A673 (cell line): ENCODE data around the gene SPNS1.

Experiments
- EZH2 ChIP-seq: fragments of 200-600 bp; sonication (generic); IDR thresholded peaks from 2 replicates; pipeline ENCODE4 v1.6.1; 2017; ENCODE audit warnings: borderline replicate concordance, low read depth, mild to moderate bottlenecking, mixed read lengths, antibody characterized with exemption, low read length; ENCODE audit not compliant: poor library complexity, severe bottlenecking
- TF ChIP-seq, protein P1 (sequence below): fragments of 300-800, 200-600 bp; sonication (generic); conservative IDR thresholded peaks from 2 replicates; pipeline ENCODE4 v1.5.1; 2017; ENCODE audit warnings: low read depth, mild to moderate bottlenecking, antibody characterized with exemption, low read length, moderate library complexity, mixed read lengths

- TF ChIP-seq, protein P1, sequence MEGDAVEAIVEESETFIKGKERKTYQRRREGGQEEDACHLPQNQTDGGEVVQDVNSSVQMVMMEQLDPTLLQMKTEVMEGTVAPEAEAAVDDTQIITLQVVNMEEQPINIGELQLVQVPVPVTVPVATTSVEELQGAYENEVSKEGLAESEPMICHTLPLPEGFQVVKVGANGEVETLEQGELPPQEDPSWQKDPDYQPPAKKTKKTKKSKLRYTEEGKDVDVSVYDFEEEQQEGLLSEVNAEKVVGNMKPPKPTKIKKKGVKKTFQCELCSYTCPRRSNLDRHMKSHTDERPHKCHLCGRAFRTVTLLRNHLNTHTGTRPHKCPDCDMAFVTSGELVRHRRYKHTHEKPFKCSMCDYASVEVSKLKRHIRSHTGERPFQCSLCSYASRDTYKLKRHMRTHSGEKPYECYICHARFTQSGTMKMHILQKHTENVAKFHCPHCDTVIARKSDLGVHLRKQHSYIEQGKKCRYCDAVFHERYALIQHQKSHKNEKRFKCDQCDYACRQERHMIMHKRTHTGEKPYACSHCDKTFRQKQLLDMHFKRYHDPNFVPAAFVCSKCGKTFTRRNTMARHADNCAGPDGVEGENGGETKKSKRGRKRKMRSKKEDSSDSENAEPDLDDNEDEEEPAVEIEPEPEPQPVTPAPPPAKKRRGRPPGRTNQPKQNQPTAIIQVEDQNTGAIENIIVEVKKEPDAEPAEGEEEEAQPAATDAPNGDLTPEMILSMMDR: no peak
- no peak for TF ChIP-seq EZH2
Measured at GRCh38 chr16:29028457-29029167, 54.0 kb downstream of the SPNS1 start.
